Measurements from ENCODE around the gene UVSSA.
"Not testable (repeated sequence)": the region's sequence is repeated elsewhere in the genome, so short reads cannot be mapped to it uniquely, and the experiment has no call there.

The UVSSA gene

GRCh38 chr4:1321486-1321885 lies 25.5 kb upstream of the UVSSA start:
- H3K4me3 ChIP-seq (ENCODE audit: low read depth, low read length) = no peak overlapping the region
- TF ChIP-seq POLR2A (IDR thresholded peaks at IDR 0.05; ENCODE audit: extremely low read depth, insufficient read length) (no peak), MYC (IDR thresholded peaks at IDR 0.05; ENCODE audit: low read depth, low read length) (no peak), MAX (IDR thresholded peaks at IDR 0.05; ENCODE audit: low read depth, low read length) (no peak), CTCF (IDR thresholded peaks at IDR 0.05; ENCODE audit: low read depth, low read length) (no peak)
- no peak for DNase-seq (ENCODE audit: low read depth)

- DNase-seq (ENCODE audit: low read depth) = no peak
- TF ChIP-seq POLR2A (IDR thresholded peaks at IDR 0.05; ENCODE audit: extremely low read depth, insufficient read length) = no peak
- TF ChIP-seq MYC (IDR thresholded peaks at IDR 0.05; ENCODE audit: low read depth, low read length) = no peak
- TF ChIP-seq CTCF (IDR thresholded peaks at IDR 0.05; ENCODE audit: low read depth, low read length) = no peak
- TF ChIP-seq MAX (IDR thresholded peaks at IDR 0.05; ENCODE audit: low read depth, low read length) = no peak
- no peak overlapping the region for H3K4me3 ChIP-seq (ENCODE audit: low read depth, low read length)
Observed at GRCh38 chr4:1321946-1322650, 24.9 kb upstream of the UVSSA start.

DNA sequence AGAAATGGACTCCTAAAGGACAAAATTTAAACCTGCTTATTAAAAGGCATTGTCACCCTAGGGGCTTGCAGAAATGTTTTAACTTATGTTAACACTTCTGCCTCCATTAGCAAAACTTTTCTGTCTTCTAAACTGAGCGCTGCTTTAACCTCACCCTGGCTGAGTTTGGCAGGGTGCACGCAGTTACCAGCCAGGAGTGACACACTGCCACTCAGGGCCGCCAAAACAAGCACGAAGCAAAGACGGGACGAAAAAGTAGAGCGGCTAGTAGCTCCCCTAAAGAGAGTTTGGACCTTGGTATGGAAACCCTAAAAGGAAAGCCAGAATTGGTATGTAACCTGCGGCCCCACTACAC lies 23.8 kb upstream of the UVSSA start:
- no peak for DNase-seq (ENCODE audit: low read depth)
- TF ChIP-seq POLR2A (IDR thresholded peaks at IDR 0.05; ENCODE audit: extremely low read depth, insufficient read length) = no peak
- TF ChIP-seq CTCF (IDR thresholded peaks at IDR 0.05; ENCODE audit: low read depth, low read length) = no peak
- no peak for TF ChIP-seq MYC (IDR thresholded peaks at IDR 0.05; ENCODE audit: low read depth, low read length)
- no peak for TF ChIP-seq MAX (IDR thresholded peaks at IDR 0.05; ENCODE audit: low read depth, low read length)
- H3K4me3 ChIP-seq (ENCODE audit: low read depth, low read length) = no peak overlapping the region

GRCh38 chr4:1323635-1324442 lies 23.2 kb upstream of the UVSSA start:
- no peak for DNase-seq (ENCODE audit: low read depth)

DNA sequence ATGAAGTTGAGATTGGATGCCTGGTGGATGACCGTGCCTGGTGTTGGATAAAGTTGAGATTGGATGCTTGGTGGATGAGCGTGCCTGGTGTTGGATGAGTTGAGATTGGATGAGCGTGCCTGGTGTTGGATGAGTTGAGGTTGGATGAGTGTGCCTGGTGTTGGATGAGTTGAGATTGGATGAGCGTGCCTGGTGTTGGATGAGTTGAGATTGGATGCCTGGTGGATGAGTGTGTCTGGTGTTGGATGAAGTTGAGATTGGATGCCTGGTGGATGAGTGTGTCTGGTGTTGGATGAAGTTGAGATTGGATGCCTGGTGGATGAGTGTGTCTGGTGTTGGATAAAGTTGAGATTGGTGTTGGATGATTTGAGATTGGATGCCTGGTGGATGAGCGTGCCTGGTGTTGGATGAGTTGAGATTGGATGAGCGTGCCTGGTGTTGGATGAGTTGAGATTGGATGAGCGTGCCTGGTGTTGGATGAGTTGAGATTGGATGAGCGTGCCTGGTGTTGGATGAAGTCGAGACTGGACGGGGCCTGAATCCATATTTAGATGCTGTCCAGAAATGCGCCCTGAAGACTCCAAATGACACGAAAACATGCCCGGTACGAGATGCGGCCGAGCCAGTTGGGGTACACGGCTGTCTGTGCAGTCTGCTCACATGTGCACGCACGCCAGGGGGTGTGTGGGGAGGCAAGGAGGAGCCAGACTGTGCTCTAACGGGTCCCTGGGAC lies 22.4 kb upstream of the UVSSA start:
- DNase-seq (ENCODE audit: low read depth); H3K4me3 ChIP-seq (ENCODE audit: low read depth, low read length): not testable (repeated sequence)

More at GRCh38 chr4:1323635-1324442, 23.2 kb upstream of the UVSSA start:
- TF ChIP-seq CTCF (IDR thresholded peaks at IDR 0.05; ENCODE audit: low read depth, low read length) (no peak), POLR2A (IDR thresholded peaks at IDR 0.05; ENCODE audit: extremely low read depth, insufficient read length) (no peak), MYC (IDR thresholded peaks at IDR 0.05; ENCODE audit: low read depth, low read length) (no peak), MAX (IDR thresholded peaks at IDR 0.05; ENCODE audit: low read depth, low read length) (no peak)
- no peak overlapping the region for H3K4me3 ChIP-seq (ENCODE audit: low read depth, low read length)

GRCh38 chr4:1325176-1325480 lies 21.9 kb upstream of the UVSSA start:
- no peak overlapping the region for H3K4me3 ChIP-seq (ENCODE audit: low read depth, low read length)
- DNase-seq (ENCODE audit: low read depth) = no peak
- TF ChIP-seq POLR2A (IDR thresholded peaks at IDR 0.05; ENCODE audit: extremely low read depth, insufficient read length) (no peak), MAX (IDR thresholded peaks at IDR 0.05; ENCODE audit: low read depth, low read length) (no peak), MYC (IDR thresholded peaks at IDR 0.05; ENCODE audit: low read depth, low read length) (no peak), CTCF (IDR thresholded peaks at IDR 0.05; ENCODE audit: low read depth, low read length) (no peak)

Data from NB4 (cell line).